Measurements from ENCODE around the gene SUGCT.

Gene SUGCT

DNA sequence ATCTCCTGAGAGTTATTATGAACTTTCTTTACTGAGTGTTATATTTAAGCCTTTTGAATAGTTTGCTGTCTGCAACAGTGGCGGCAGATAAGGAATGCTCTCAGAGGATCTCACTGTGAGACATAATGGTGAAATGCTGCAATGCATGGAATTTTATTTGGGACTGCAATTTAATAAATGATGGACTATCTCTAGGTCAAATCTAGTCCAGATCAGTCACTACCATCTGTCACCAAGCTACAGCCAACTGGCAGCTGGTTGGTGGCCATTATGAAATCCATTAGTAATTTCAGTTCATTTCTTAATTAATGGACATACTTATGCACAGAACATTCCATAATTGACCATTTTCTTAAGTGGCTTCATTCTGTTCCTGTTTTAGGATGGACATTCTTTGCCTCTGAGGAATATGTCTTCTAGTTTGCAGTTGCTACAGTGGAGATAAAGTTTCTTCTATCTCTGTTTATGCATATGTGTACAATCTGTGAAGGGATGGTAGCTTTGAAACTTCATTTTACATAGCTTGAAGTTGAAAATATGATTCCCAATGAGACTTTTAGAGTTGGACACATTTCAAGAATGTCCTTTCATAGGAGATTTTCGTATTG is 586.6 kb downstream of the SUGCT start:
- TF ChIP-seq, protein P1, sequence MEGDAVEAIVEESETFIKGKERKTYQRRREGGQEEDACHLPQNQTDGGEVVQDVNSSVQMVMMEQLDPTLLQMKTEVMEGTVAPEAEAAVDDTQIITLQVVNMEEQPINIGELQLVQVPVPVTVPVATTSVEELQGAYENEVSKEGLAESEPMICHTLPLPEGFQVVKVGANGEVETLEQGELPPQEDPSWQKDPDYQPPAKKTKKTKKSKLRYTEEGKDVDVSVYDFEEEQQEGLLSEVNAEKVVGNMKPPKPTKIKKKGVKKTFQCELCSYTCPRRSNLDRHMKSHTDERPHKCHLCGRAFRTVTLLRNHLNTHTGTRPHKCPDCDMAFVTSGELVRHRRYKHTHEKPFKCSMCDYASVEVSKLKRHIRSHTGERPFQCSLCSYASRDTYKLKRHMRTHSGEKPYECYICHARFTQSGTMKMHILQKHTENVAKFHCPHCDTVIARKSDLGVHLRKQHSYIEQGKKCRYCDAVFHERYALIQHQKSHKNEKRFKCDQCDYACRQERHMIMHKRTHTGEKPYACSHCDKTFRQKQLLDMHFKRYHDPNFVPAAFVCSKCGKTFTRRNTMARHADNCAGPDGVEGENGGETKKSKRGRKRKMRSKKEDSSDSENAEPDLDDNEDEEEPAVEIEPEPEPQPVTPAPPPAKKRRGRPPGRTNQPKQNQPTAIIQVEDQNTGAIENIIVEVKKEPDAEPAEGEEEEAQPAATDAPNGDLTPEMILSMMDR (IDR thresholded peaks at IDR 0.05; ENCODE audit: low read depth, low read length, missing control alignments): no peak
- DNase-seq: peak; percentile 53
- Histone ChIP-seq H3K4me3 (ENCODE audit: low read depth, low read length) (no peak overlapping the region), H3K27me3 (replicated peaks) (no peaks in the 10 kb centered on the region), H3K36me3 (replicated peaks) (no peaks in the 10 kb centered on the region), H3K27ac (peak overlapping the region; percentile 10)
- in situ Hi-C loops (cut with HindIII; ENCODE audit: low pct_ligation_motif_present, low sequenced_read_pairs): no loop called here

DNA sequence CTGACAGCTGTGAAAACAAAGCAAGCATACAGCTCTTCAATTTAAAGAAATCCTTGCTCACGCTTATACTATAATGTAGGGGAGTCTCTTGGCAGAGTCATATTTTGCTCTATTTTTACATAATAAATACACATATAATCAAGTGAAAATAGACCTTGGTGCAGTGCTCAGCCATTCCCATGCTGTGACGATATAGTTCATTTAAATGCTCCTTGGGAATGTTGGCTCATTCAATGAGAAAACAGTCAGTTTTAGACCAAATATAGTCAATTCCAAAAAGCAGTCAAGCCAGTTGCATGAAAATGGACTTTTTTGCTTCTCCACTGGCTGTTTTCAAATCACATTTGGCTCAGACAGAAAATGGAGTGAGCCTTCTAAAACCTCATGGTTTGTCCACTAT is 587.4 kb downstream of the SUGCT start:
- no peaks in the 10 kb centered on the region for H3K36me3 ChIP-seq (replicated peaks)
- no peak overlapping the region for H3K4me3 ChIP-seq (ENCODE audit: low read depth, low read length)
- TF ChIP-seq, protein P1 (IDR thresholded peaks at IDR 0.05; ENCODE audit: low read depth, low read length, missing control alignments): no peak
- in situ Hi-C loops (cut with HindIII; ENCODE audit: low pct_ligation_motif_present, low sequenced_read_pairs): no loop called here
- H3K27me3 ChIP-seq (replicated peaks): no peaks in the 10 kb centered on the region
- no peak for DNase-seq
- H3K27ac ChIP-seq: no peak overlapping the region

DNA sequence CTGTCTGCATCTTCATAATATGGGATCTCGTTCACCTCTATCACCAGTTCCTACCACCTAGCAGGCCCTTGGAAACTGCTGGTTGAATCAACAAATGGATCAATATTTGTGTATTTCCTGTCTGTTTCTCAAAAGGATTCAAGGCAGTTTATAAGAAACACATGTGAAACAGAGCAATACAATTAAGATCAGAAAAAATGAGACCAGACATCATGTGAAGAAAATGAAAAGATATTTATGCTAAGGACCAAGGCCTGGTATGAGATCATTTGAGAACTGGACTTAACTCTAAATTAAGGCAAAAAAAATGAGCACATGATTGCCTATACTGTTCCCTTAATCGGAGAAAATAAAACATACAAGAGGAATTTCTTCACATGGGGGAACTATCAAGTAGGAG is 589.0 kb downstream of the SUGCT start:
- no peak overlapping the region for H3K27ac ChIP-seq
- in situ Hi-C loops (cut with HindIII; ENCODE audit: low pct_ligation_motif_present, low sequenced_read_pairs): no loop called here
- TF ChIP-seq, protein P1 (IDR thresholded peaks at IDR 0.05; ENCODE audit: low read depth, low read length, missing control alignments): no peak
- no peaks in the 10 kb centered on the region for H3K36me3 ChIP-seq (replicated peaks)
- no peaks in the 10 kb centered on the region for H3K27me3 ChIP-seq (replicated peaks)
- H3K4me3 ChIP-seq (ENCODE audit: low read depth, low read length): no peak overlapping the region
- DNase-seq: no peak

DNA sequence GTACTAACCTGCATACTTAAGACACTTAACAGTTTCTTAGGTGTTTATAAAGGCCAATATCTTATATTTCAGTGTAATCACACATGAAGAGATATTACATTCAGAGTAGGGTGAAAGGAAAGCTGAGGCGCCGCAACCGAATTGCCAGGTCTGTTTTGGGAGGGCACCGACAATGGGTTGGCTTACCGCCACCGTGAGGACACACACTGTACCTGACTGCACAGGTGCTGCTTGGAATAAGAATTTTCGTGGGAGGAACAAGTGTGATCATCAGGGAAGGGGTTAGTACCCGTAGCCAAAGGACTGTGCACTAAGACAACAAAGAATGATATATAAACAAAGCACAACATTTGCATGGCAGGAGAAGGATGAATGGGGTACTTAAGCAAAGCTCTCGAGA is 591.8 kb downstream of the SUGCT start:
- Histone ChIP-seq H3K27ac (no peak overlapping the region), H3K27me3 (replicated peaks) (no peaks in the 10 kb centered on the region), H3K36me3 (replicated peaks) (no peaks in the 10 kb centered on the region), H3K4me3 (ENCODE audit: low read depth, low read length) (no peak overlapping the region)
- TF ChIP-seq, protein P1 (IDR thresholded peaks at IDR 0.05; ENCODE audit: low read depth, low read length, missing control alignments): no peak
- no peak for DNase-seq
- in situ Hi-C loops (cut with HindIII; ENCODE audit: low pct_ligation_motif_present, low sequenced_read_pairs): no loop called here

DNA sequence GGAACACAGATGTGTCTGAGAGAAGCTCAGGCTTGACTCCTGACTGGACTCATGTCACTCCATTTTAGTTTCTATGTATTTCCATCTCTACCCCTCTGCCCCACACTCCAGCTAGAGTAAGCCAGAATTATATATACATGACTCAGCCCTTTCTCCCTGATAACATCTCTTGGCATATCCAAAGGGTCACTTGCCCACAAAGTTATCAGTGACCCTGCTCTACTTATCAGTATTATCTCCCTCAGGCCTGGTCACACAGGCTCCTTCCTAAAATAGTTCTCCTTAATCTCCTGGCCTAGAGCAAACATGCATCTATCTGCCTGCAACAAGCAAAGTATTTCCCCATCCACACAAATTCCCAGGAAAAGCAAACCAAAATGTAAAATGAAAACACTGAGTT is 598.3 kb downstream of the SUGCT start:
- no peaks in the 10 kb centered on the region for H3K27me3 ChIP-seq (replicated peaks)
- in situ Hi-C loops (cut with HindIII; ENCODE audit: low pct_ligation_motif_present, low sequenced_read_pairs): no loop called here
- DNase-seq: peak; percentile 40
- TF ChIP-seq, protein P1 (IDR thresholded peaks at IDR 0.05; ENCODE audit: low read depth, low read length, missing control alignments): no peak
- H3K36me3 ChIP-seq (replicated peaks): no peaks in the 10 kb centered on the region
- H3K27ac ChIP-seq: no peak overlapping the region
- no peak overlapping the region for H3K4me3 ChIP-seq (ENCODE audit: low read depth, low read length)

DNA sequence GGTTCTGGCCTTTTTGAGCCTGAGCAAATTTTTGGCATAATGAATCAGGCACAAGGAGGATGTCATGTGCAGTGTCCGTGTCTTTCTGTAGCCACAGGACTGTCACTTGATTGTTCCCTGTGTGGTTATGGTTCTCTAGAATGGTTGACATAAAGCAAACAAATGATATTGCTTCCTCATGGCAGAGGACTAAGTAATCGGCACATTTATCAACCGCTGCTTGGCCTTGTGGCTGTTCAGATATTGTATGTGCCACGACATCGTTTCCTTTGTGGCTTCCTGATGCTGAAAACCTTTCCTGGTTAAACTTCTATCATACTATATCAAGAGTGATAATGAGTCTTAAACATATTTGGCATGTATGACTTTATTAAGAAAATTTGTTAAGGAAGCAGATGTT is 598.8 kb downstream of the SUGCT start:
- H3K4me3 ChIP-seq (ENCODE audit: low read depth, low read length): no peak overlapping the region
- DNase-seq: no peak
- in situ Hi-C loops (cut with HindIII; ENCODE audit: low pct_ligation_motif_present, low sequenced_read_pairs): no loop called here
- TF ChIP-seq, protein P1 (IDR thresholded peaks at IDR 0.05; ENCODE audit: low read depth, low read length, missing control alignments): no peak
- no peak overlapping the region for H3K27ac ChIP-seq
- H3K27me3 ChIP-seq (replicated peaks): no peaks in the 10 kb centered on the region
- H3K36me3 ChIP-seq (replicated peaks): no peaks in the 10 kb centered on the region
